GM18870 (cell line): Measurements from ENCODE around the gene FUOM.
A peak's percentile ranks its signal among the peaks of the same experiment; 100 is the strongest.
"Not testable (repeated sequence)": the region's sequence is repeated elsewhere in the genome, so short reads cannot be mapped to it uniquely, and the experiment has no call there.

Experiments
- ATAC-seq: cut with Tn5 transposase; IDR thresholded peaks from one replicate; pipeline ENCODE4 v1.9.1; 2021; ENCODE audit warnings: moderate library complexity; ENCODE audit not compliant: unreplicated experiment

FUOM gene

GRCh38 chr10:133388973-133389818, 31.4 kb upstream of the FUOM start:
- ATAC-seq: peak; percentile 92

GRCh38 chr10:133388236-133388972, 30.6 kb upstream of the FUOM start:
- no peak for ATAC-seq

- ATAC-seq: not testable (repeated sequence)
These were observed 29.1 kb upstream of the FUOM start for GRCh38 chr10:133386951-133387350.

- no peak for ATAC-seq
These were observed 27.4 kb upstream of the FUOM start for GRCh38 chr10:133385214-133385613.

- no peak for ATAC-seq
These were observed 26.3 kb upstream of the FUOM start for GRCh38 chr10:133384071-133384470.

- no peak for ATAC-seq
These were observed 25.7 kb upstream of the FUOM start for GRCh38 chr10:133383551-133383950.

- no peak for ATAC-seq
These were observed 23.2 kb upstream of the FUOM start for GRCh38 chr10:133381036-133381435.

- no peak for ATAC-seq
These were observed 22.2 kb upstream of the FUOM start for GRCh38 chr10:133379801-133380666.

GRCh38 chr10:133379152-133379800, 21.5 kb upstream of the FUOM start, which contains the start of gene PAOX:
Gene PAOX (plus strand): TSS chr10:133379262. CDS start chr10:133379317, 55 bp downstream.
- peak; percentile 39 for ATAC-seq

- ATAC-seq: no peak
These were observed 20.7 kb upstream of the FUOM start for GRCh38 chr10:133378251-133379096.

GRCh38 chr10:133377818-133378250, 20.0 kb upstream of the FUOM start:
- no peak for ATAC-seq

GRCh38 chr10:133377025-133377817, 19.4 kb upstream of the FUOM start:
- ATAC-seq: no peak

GRCh38 chr10:133376183-133376582, 18.4 kb upstream of the FUOM start:
- not testable (repeated sequence) for ATAC-seq

- ATAC-seq: no peak
These were observed 17.7 kb upstream of the FUOM start for GRCh38 chr10:133375357-133376115.

- ATAC-seq: peak; percentile 50
These were observed 15.6 kb upstream of the FUOM start, which contains the start of gene ECHS1 for GRCh38 chr10:133373174-133374090. Gene ECHS1 (minus strand): TSS chr10:133373354. CDS start chr10:133373333, 21 bp downstream.

GRCh38 chr10:133372507-133372906, 14.7 kb upstream of the FUOM start:
- no peak for ATAC-seq
